ENCODE measurements around the gene PLAGL1. TPM values are rescaled to one million over a fixed set of nuclear protein-coding genes. Genes with fewer than 3 reads are reported as not detected.

The PLAGL1 gene
- total and polyA plus RNA-seq, 7 donors = 2.5 to 15.4 (median 3.3) TPM

DNA sequence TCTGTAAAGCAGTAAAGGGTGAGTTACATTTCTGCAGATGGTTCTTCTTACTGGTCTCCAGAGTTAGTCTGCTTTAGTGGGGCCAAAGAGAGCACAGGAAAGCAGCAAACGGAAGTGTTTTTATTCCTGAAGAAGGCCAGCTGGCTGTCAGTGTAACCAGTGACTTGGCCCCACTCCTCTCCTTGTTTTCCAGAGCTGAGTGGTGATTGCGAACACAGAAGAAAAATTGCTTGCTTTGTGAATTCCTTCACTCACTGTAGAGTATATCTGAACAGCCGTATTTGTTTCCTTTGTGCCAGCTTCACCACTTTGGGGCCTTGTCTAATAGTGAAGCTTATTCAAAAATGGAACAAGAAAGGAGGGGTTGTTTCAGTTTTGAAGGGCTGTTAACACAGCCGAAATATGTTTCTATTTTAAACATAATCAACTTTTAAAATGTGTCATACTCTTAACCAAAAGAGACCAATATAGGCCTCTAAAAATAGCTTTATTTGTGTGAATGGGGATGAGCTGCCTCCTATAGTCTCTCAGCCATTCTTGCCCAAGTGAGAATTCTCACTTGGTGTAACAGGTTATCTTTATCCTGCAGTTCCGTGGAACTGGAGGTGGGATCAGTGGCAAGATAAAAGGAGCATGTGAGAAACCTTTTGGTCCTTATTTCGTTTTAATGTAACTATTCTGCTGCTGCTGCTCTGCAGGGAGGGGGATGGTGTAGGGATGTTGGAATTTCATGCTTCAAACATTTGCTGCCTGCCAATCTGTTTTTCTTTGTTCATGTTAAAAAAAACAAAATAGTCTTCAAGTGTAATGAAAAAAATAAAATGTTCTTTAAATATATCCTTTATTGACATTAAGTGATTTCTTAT, 105.9 kb downstream of the PLAGL1 start:
- H3K9me3 ChIP-seq = no peaks in the 10 kb centered on the region
- no peaks in the 10 kb centered on the region for H3K27me3 ChIP-seq (ENCODE audit: insufficient read depth in 3 of 3, low read length in 2 of 3)
- ATAC-seq (peak in 2 of 4 donors; percentile 21 to 53), DNase-seq (peak in 1 of 2 donors; percentile 17)
- H3K4me3 ChIP-seq = no peak overlapping the region
- TF ChIP-seq, protein P1, sequence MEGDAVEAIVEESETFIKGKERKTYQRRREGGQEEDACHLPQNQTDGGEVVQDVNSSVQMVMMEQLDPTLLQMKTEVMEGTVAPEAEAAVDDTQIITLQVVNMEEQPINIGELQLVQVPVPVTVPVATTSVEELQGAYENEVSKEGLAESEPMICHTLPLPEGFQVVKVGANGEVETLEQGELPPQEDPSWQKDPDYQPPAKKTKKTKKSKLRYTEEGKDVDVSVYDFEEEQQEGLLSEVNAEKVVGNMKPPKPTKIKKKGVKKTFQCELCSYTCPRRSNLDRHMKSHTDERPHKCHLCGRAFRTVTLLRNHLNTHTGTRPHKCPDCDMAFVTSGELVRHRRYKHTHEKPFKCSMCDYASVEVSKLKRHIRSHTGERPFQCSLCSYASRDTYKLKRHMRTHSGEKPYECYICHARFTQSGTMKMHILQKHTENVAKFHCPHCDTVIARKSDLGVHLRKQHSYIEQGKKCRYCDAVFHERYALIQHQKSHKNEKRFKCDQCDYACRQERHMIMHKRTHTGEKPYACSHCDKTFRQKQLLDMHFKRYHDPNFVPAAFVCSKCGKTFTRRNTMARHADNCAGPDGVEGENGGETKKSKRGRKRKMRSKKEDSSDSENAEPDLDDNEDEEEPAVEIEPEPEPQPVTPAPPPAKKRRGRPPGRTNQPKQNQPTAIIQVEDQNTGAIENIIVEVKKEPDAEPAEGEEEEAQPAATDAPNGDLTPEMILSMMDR (IDR thresholded peaks at IDR 0.05) = no peak
- intact Hi-C loops (cut with DNase I) = no loop called here
- 16 to 27% (median 23%) methylated on average over 6 of the region's 6 CpGs for WGBS, 3 donors
- peak overlapping the region; percentile 15 for H3K27ac ChIP-seq
- H3K36me3 ChIP-seq (ENCODE audit: insufficient read depth in 1 of 2, low read depth in 1 of 2) = no peaks in the 10 kb centered on the region
- H3K4me1 ChIP-seq = no peaks in the 10 kb centered on the region

DNA sequence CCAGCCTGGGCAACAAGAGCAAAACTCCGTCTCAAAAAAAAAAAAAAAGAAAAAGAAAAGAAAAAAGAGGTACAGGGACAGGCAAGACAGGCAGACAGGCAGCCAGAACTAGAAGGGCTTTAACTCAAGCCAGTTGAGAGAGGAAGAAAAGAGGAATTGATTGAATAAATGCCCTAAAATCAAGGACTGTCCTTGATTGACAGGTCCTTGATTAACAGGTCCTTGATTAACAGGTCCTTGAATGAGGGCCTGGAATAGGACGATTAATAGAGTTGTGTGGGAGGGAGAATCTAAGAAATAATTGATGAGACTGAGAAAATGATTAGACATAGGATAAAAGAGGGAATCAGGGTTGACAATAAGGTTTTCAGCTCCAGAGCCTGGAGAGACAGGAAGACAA, 107.7 kb downstream of the PLAGL1 start:
- ATAC-seq = no peak
- no peak overlapping the region for H3K27ac ChIP-seq
- WGBS, 3 donors = 68 to 81% (median 68%) methylated on average over 2 of the region's 2 CpGs
- H3K9me3 ChIP-seq = no peaks in the 10 kb centered on the region
- intact Hi-C loops (cut with DNase I) = no loop called here
- DNase-seq = no peak
- H3K27me3 ChIP-seq (ENCODE audit: insufficient read depth in 3 of 3, low read length in 2 of 3) = no peaks in the 10 kb centered on the region
- no peak overlapping the region for H3K4me3 ChIP-seq
- H3K36me3 ChIP-seq (ENCODE audit: insufficient read depth in 1 of 2, low read depth in 1 of 2) = no peaks in the 10 kb centered on the region
- no peaks in the 10 kb centered on the region for H3K4me1 ChIP-seq
- TF ChIP-seq, protein P1 (IDR thresholded peaks at IDR 0.05) = no peak

DNA sequence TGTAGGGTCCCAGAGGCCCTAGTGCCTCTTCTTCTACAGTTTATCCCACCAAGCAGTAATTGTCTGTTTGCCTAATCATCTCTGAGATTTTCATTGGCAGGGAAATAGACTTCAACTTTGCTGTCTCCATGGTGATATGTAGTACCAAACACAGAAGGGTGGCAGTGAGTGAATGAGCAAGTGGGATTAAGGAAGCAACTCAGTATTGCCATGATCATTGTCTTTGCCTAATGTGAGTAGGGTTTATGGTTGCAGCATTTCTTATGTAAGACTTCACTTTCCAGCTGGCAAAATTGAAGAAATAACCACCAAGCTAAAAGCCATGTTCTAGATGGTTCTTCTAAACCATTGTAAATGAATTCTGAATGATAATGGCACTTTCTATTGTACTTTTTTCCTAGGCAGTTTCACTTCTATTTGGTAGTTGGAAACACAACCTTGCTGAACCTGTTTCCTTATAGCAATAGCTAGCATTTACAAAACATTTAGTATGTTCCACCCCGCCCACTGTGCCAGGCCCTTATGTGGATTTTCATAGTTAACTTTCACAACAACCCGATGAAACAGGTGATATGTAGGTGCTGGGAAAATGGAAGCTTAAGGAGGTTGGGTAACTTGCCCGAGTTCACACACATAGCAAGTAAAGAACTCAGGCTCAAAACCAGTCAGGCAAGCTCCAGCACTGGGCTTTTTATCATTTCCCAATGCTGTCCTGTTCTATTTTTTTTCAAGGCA, 111.8 kb downstream of the PLAGL1 start:
- no peak for ATAC-seq
- no peaks in the 10 kb centered on the region for H3K4me1 ChIP-seq
- H3K36me3 ChIP-seq (ENCODE audit: insufficient read depth in 1 of 2, low read depth in 1 of 2) = no peaks in the 10 kb centered on the region
- DNase-seq = no peak
- H3K27ac ChIP-seq = no peak overlapping the region
- H3K27me3 ChIP-seq (ENCODE audit: insufficient read depth in 3 of 3, low read length in 2 of 3) = no peaks in the 10 kb centered on the region
- H3K9me3 ChIP-seq = no peaks in the 10 kb centered on the region
- intact Hi-C loops (cut with DNase I) = no loop called here
- no peak overlapping the region for H3K4me3 ChIP-seq
- TF ChIP-seq, protein P1 (IDR thresholded peaks at IDR 0.05) = no peak
- WGBS, 3 donors = 52 to 70% (median 58%) methylated on average over 3 of the region's 3 CpGs

DNA sequence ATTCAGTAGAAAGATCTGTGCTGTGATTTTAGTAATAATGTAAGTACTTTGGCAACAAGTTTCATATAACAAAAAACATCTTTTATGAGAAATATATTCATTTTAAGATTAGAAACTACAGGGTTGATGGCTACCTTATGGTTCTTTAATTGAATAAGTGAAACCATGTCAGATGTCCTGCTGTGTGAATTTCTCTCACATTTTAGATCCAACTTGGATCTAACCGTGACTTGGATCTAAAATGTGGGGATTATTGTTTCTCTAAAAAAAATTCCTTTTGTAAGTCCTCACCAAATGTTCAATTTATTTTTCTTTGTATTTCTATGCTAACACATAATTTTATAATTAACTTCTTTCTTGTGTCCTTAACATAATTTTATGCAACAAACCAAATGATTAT, 113.4 kb downstream of the PLAGL1 start:
- TF ChIP-seq, protein P1 (IDR thresholded peaks at IDR 0.05) = no peak
- intact Hi-C loops (cut with DNase I) = no loop called here
- no peak overlapping the region for H3K4me3 ChIP-seq

More for the DNA sequence above, 113.4 kb downstream of the PLAGL1 start:
- Histone ChIP-seq H3K36me3 (ENCODE audit: insufficient read depth in 1 of 2, low read depth in 1 of 2) (no peaks in the 10 kb centered on the region), H3K4me1 (no peaks in the 10 kb centered on the region), H3K27me3 (ENCODE audit: insufficient read depth in 3 of 3, low read length in 2 of 3) (no peaks in the 10 kb centered on the region), H3K27ac (no peak overlapping the region), H3K9me3 (no peaks in the 10 kb centered on the region)
- 26 to 59% (median 47%) methylated on average over 1 of the region's 1 CpG for WGBS, 3 donors
- DNase-seq (no peak), ATAC-seq (no peak)

Other genes starting within 250 kb of the PLAGL1 start
- gene LTV1, start 164.9 kb downstream of the PLAGL1 start, total RNA-seq = 10 to 100 TPM; 19.1 to 36.6 (median 31.7) TPM
- gene LTV1, start 164.9 kb downstream of the PLAGL1 start, polyA plus RNA-seq = 10 to 100 TPM; 31.8 to 57.1 (median 41.4) TPM
- gene ZC2HC1B, start 143.8 kb downstream of the PLAGL1 start, total RNA-seq = under 1 TPM in 1 of 4 donors, not detected in 3; 0.56 TPM
- not detected for gene ZC2HC1B, start 143.8 kb downstream of the PLAGL1 start, polyA plus RNA-seq
- 100 to 1,000 TPM; 115 to 146 (median 127) TPM for gene SF3B5, start 87.3 kb upstream of the PLAGL1 start, total RNA-seq
- 100 to 1,000 TPM; 173 to 296 (median 180) TPM for gene SF3B5, start 87.3 kb upstream of the PLAGL1 start, polyA plus RNA-seq
- gene STX11, start 142.3 kb upstream of the PLAGL1 start, total RNA-seq = 1 to 10 TPM; 1.4 to 2.8 (median 1.7) TPM
- 1 to 10 TPM; 1.2 to 4.6 (median 1.4) TPM for gene STX11, start 142.3 kb upstream of the PLAGL1 start, polyA plus RNA-seq

Data from psoas muscle (tissue), 8 donors.